ENCODE results near the gene CBFB.
A peak's percentile ranks its signal among the peaks of the same experiment; 100 is the strongest.
"Not testable (repeated sequence)": the region's sequence is repeated elsewhere in the genome, so short reads cannot be mapped to it uniquely, and the experiment has no call there.

CBFB gene

DNA sequence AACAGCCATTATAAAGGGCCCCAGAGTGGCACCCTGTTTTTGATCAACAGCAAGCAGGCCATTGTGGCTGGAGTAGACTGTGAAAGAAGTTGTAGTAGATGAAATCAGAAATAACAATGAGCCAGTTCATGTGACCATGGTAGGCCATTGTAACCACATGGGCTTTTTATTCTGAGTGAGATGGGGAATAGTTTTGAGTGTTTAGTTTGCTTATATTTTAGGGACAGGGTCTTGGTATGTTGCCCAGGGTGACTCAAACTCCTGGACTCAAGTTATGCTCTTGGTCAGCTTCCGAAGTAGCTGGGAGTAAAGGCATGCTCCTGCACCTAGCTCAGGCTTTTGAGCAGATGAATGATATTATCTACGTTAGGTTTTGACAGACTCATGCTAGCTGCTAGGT lies 12.0 kb downstream of the CBFB start:
- Histone ChIP-seq H3K36me3 (peaks cover 59 to 100% (median 87%) of the 10 kb centered on the region in 11 experiments), H3K9me3 (replicated peaks in 1 of 11) (no peaks in the 10 kb centered on the region), H3K27ac (no peak overlapping the region), H3K4me2 (peak overlapping the region in 1 of 11 experiments; percentile 30; a peak in 3 of 22 replicates), H3K27me3 (no peaks in the 10 kb centered on the region), H4K20me1 (peaks cover 88 to 100% (median 96%) of the 10 kb centered on the region in 11 experiments; a peak in 21 of 22 replicates), H3K4me3 (no peak overlapping the region), H3K9ac (no peak overlapping the region), H3K4me1 (peaks cover 6 to 31% (median 12%) of the 10 kb centered on the region in 10 experiments; a peak in 16 of 20 replicates)
- no peak for TF ChIP-seq Cebpa-rat (IDR thresholded peaks at IDR 0.05)

DNA sequence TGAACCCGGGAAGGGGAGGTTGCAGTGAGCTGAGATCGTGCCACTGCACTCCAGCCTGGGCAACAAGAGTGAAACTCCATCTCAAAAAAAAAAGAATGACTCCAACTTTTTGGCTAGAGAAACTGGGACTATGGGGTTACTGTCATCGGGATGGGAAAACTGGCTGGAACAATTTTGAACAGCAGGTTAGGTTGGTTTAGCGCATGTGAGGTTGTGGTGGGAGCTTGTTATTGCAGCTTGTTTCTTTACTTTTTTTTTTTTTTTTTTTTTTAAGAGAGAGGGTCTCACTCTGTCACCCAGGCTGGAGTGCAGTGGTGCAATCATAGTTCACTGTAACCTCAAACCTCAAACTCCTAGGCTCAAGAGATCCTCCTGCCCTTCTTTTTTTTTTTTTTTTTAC lies 12.6 kb downstream of the CBFB start:
- not testable (repeated sequence) for H3K27ac ChIP-seq; H3K4me3 ChIP-seq; H3K9me3 ChIP-seq (replicated peaks in 1 of 11); H3K27me3 ChIP-seq; H3K9ac ChIP-seq
- peak overlapping the region in 1 of 11 experiments; percentile 17; a peak in 1 of 22 replicates for H3K4me2 ChIP-seq
- H4K20me1 ChIP-seq = peaks cover 87 to 100% (median 96%) of the 10 kb centered on the region in 11 experiments; a peak in 21 of 22 replicates
- peaks cover 6 to 27% (median 11%) of the 10 kb centered on the region in 10 experiments; a peak in 14 of 20 replicates for H3K4me1 ChIP-seq
- H3K36me3 ChIP-seq = peaks cover 62 to 100% (median 87%) of the 10 kb centered on the region in 11 experiments

DNA sequence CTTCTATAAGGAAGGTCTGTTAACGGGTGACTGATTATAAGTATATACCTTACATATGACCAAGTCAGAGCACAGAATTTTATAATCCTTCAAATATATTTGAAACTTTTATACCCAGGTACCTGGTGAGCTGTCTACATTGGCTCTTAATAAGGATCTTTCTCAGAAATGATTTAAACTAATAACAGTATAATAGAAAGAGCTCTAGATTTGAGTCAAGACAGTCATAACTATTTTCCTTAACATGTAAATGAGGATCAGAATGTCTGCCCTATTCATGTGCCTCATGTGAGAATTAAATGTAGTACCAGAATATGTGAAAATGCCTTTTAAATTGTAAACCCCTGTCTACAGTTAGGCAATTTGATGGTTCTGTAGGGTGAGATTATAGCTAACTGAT lies 14.5 kb downstream of the CBFB start:
- H3K4me2 ChIP-seq = no peak overlapping the region
- peaks cover 6 to 24% (median 10%) of the 10 kb centered on the region in 10 experiments; a peak in 14 of 20 replicates for H3K4me1 ChIP-seq
- H3K4me3 ChIP-seq = no peak overlapping the region
- peaks cover 60 to 100% (median 90%) of the 10 kb centered on the region in 11 experiments for H3K36me3 ChIP-seq
- H4K20me1 ChIP-seq = peaks cover 86 to 100% (median 97%) of the 10 kb centered on the region in 11 experiments; a peak in 21 of 22 replicates
- no peak overlapping the region for H3K9ac ChIP-seq
- TF ChIP-seq Cebpa-rat (IDR thresholded peaks at IDR 0.05) = no peak
- no peaks in the 10 kb centered on the region for H3K9me3 ChIP-seq (replicated peaks in 1 of 11)
- H3K27me3 ChIP-seq = no peaks in the 10 kb centered on the region
- no peak overlapping the region for H3K27ac ChIP-seq

DNA sequence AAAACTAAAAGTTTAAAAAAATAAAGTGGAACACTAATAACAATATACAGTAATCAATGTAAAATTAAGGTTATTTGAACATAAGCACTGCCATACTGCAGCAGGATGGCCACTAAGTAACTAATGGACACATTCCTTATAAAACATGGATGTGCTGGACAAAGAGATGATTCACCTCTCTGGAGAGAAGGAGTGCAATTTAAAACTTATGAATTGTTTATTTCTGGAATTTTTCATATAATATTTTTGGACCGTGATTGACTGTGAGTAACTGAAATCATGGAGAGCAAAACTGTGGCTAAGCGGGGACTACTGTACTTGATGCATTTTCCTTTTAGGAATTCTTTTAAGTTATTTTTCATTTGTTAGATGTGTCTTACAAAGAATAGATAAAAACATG lies 21.8 kb downstream of the CBFB start:
- 0 out of 22 replicates have a peak, but pooled peaks cover 0 to 5% (median 0%) of the 10 kb centered on the region in 11 experiments for H3K9me3 ChIP-seq (replicated peaks in 1 of 11)
- H3K4me3 ChIP-seq = no peak overlapping the region
- no peak overlapping the region for H3K27ac ChIP-seq
- H3K27me3 ChIP-seq = no peaks in the 10 kb centered on the region
- peaks cover 36 to 94% (median 87%) of the 10 kb centered on the region in 11 experiments for H3K36me3 ChIP-seq
- peaks cover 64 to 99% (median 91%) of the 10 kb centered on the region in 11 experiments; a peak in 21 of 22 replicates for H4K20me1 ChIP-seq
- peaks cover 24 to 41% (median 33%) of the 10 kb centered on the region in 10 experiments for H3K4me1 ChIP-seq
- no peak for TF ChIP-seq Cebpa-rat (IDR thresholded peaks at IDR 0.05)
- H3K9ac ChIP-seq = no peak overlapping the region
- H3K4me2 ChIP-seq = no peak overlapping the region

GRCh38 chr16:67052399-67052798 lies 23.4 kb downstream of the CBFB start:
- H3K27me3 ChIP-seq = no peaks in the 10 kb centered on the region
- H3K9ac ChIP-seq = no peak overlapping the region
- H4K20me1 ChIP-seq = peaks cover 64 to 99% (median 90%) of the 10 kb centered on the region in 11 experiments; a peak in 21 of 22 replicates
- peak overlapping the region in 2 of 11 experiments; percentile 8 to 59; a peak in 2 of 22 replicates for H3K4me2 ChIP-seq
- H3K27ac ChIP-seq = no peak overlapping the region; a peak in 1 of 22 replicates
- TF ChIP-seq Cebpa-rat (IDR thresholded peaks at IDR 0.05) = no peak
- H3K9me3 ChIP-seq (replicated peaks in 1 of 11) = peaks cover 0 to 7% (median 0%) of the 10 kb centered on the region in 11 experiments; a peak in 2 of 22 replicates
- peaks cover 27 to 94% (median 87%) of the 10 kb centered on the region in 11 experiments for H3K36me3 ChIP-seq
- H3K4me3 ChIP-seq = no peak overlapping the region
- H3K4me1 ChIP-seq = peaks cover 27 to 49% (median 43%) of the 10 kb centered on the region in 10 experiments

DNA sequence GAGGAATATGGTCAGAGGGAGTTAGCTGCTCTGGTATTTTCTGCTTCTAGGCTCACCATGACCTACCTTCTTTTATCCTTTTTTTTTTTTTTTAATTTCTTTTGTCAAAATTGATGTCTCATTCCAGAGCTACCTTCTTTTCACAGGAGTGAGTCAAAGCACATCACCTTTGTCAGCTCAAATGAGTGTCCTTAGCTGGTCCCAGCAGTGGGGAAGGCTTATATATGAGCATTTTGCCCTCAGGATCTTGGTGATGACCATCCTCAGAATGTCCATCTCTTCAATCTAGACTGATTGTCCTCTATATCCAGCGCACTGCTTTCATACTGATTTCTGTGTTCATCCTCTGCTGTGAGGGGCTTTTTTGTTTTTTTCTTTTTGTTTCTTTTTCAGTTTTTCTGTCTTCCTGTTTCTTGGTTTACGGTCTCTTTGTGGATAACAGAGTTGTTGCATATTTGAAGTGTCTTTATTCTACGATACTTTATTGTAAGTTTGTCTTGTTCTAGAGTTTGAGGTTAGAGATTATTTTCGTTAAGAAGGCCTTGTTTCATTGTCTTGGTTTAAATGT lies 24.9 kb downstream of the CBFB start:
- Histone ChIP-seq H3K27ac (peak overlapping the region in 9 of 11 experiments; percentile 15 to 59 (median 43); a peak in 18 of 22 replicates), H4K20me1 (peaks cover 67 to 99% (median 88%) of the 10 kb centered on the region in 11 experiments; a peak in 21 of 22 replicates), H3K36me3 (peaks cover 26 to 94% (median 84%) of the 10 kb centered on the region in 11 experiments), H3K4me3 (no peak overlapping the region), H3K9me3 (replicated peaks in 1 of 11) (peaks cover 0 to 7% (median 0%) of the 10 kb centered on the region in 11 experiments; a peak in 2 of 22 replicates), H3K9ac (peak overlapping the region in 8 of 11 experiments; percentile 12 to 40 (median 22); a peak in 9 of 22 replicates), H3K27me3 (no peaks in the 10 kb centered on the region), H3K4me2 (peak overlapping the region; percentile 20 to 67 (median 47)), H3K4me1 (peaks cover 29 to 57% (median 45%) of the 10 kb centered on the region in 10 experiments)
- TF ChIP-seq Cebpa-rat (IDR thresholded peaks at IDR 0.05) = no peak

GRCh38 chr16:67054901-67055300 lies 26.0 kb downstream of the CBFB start:
- H3K9me3 ChIP-seq (replicated peaks in 1 of 11) = peaks cover 0 to 11% (median 3%) of the 10 kb centered on the region in 11 experiments; a peak in 8 of 22 replicates
- peak overlapping the region in 4 of 11 experiments; percentile 27 to 59 (median 54); a peak in 1 of 22 replicates for H3K27ac ChIP-seq
- peaks cover 24 to 94% (median 84%) of the 10 kb centered on the region in 11 experiments for H3K36me3 ChIP-seq
- peaks cover 69 to 99% (median 87%) of the 10 kb centered on the region in 11 experiments; a peak in 21 of 22 replicates for H4K20me1 ChIP-seq
- no peak for TF ChIP-seq Cebpa-rat (IDR thresholded peaks at IDR 0.05)
- no peaks in the 10 kb centered on the region for H3K27me3 ChIP-seq
- H3K4me2 ChIP-seq = peak overlapping the region in 6 of 11 experiments; percentile 20 to 59 (median 50); a peak in 4 of 22 replicates
- no peak overlapping the region for H3K9ac ChIP-seq
- H3K4me3 ChIP-seq = no peak overlapping the region
- peaks cover 29 to 66% (median 46%) of the 10 kb centered on the region in 10 experiments for H3K4me1 ChIP-seq

- H3K9ac ChIP-seq = no peak overlapping the region
- H3K27me3 ChIP-seq = no peaks in the 10 kb centered on the region
- H3K4me1 ChIP-seq = peaks cover 29 to 66% (median 46%) of the 10 kb centered on the region in 10 experiments
- H3K9me3 ChIP-seq (replicated peaks in 1 of 11) = peaks cover 0 to 21% (median 11%) of the 10 kb centered on the region in 11 experiments; a peak in 11 of 22 replicates
- peaks cover 63 to 100% (median 89%) of the 10 kb centered on the region in 11 experiments; a peak in 20 of 22 replicates for H4K20me1 ChIP-seq
- peaks cover 23 to 97% (median 88%) of the 10 kb centered on the region in 11 experiments for H3K36me3 ChIP-seq
- H3K4me3 ChIP-seq = no peak overlapping the region
- H3K27ac ChIP-seq = peak overlapping the region in 1 of 11 experiments; percentile 27; a peak in 2 of 22 replicates
- no peak for TF ChIP-seq Cebpa-rat (IDR thresholded peaks at IDR 0.05)
- peak overlapping the region in 10 of 11 experiments; percentile 0 to 43 (median 15); a peak in 11 of 22 replicates for H3K4me2 ChIP-seq
Measured at GRCh38 chr16:67055712-67056487, 27.0 kb downstream of the CBFB start.

Measured in BLaER1 treated with 17β-estradiol and CSF1 and Interleukin-3, amounts not matched to agents 10 nM and 100 nM (cell line).